ENCODE measurements around the gene MEIOB.

Gene MEIOB

DNA sequence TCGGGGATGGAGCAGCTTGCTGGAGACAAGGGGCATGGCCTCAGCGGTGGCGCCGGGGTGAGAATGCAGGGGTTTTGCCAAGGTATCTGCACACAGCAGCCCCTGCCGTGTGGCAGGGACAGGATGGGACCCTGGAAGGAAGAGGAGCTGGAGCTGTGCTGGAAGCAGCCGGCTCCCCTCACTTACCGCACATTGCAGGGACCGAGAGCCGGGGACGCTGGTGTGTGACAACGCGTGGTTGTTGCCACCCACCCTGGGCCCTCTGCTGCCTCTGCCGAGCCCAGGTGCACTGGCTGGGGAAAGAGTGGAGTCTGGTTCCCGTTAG, 86.2 kb downstream of the MEIOB start:
- DNase-seq: no peak

DNA sequence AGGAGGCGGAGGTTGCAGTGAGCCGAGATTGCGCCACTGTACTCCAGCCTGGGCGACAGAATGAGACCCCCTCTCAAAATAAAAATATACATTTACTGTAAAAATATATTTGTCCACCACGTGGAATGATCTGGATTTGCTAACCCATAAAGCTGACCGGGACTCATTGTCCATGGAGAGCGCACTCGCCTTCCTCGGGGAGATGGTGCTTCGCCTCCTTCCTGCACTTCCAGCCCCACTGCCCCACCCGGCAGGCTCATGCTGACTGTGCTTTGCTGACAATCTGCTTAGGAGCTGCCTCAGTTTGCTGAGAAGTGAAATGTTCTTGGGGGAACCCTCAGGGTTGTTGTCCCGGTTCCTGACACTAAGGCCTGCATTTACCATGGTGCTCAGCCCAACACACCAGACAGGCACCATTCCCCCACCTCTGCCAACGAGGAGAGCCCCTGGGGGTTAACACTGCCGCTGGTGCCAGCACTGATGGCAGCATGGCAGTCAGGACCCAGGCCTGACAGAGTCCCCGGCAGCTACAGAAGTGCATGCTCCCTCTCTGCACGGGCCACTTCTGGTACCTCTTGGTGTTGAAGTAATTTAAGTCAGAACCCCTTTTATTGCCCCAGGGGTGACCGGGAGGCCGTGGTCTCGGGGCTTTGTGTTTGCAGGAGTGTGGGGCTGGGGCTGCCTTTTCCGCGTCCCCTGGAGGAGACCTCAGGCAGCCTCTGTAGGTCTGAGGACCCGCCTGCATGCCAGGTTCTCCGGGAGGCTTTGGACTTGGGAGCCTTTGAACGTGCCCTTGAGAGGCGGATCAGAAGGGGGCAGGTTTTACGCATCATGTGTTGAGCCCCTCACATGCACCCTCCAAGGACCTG, 86.8 kb downstream of the MEIOB start:
- no peak for DNase-seq

Measured in EL (cell line).